H9 (cell line): ENCODE results near the gene R3HDM2. TPM values are rescaled to one million over a fixed set of nuclear protein-coding genes. Genes with fewer than 3 reads are reported as not detected.

Source experiments
- DNase-seq: peaks from one replicate; pipeline ENCODE4 v3.0.0-alpha.2; 2017
- H2AFZ ChIP-seq: one replicate; pipeline ENCODE4 v1.6.1; 2013; ENCODE audit warnings: mild to moderate bottlenecking, low read length, control low read depth, moderate library complexity
- H2AK5ac ChIP-seq: 2 replicates; pipeline ENCODE4 v1.6.1; 2013; ENCODE audit warnings: low read length, control low read depth, mixed read lengths; ENCODE audit not compliant: insufficient read length
- H2BK120ac ChIP-seq: one replicate; pipeline ENCODE4 v1.6.1; 2013; ENCODE audit warnings: low read depth, mild to moderate bottlenecking, low read length, control low read depth, inconsistent platforms; ENCODE audit not compliant: poor library complexity, severe bottlenecking
- H2BK12ac ChIP-seq: 2 replicates; pipeline ENCODE4 v1.6.1; 2013; ENCODE audit warnings: low read length, control low read depth, mixed read lengths, low read depth; ENCODE audit not compliant: insufficient read length
- H2BK15ac ChIP-seq: 2 replicates; pipeline ENCODE4 v1.6.1; 2013; ENCODE audit warnings: low read depth, low read length, control low read depth
- H2BK20ac ChIP-seq: one replicate; pipeline ENCODE4 v1.6.1; 2013; ENCODE audit warnings: low read depth, mild to moderate bottlenecking, low read length, control low read depth, inconsistent platforms; ENCODE audit not compliant: poor library complexity, severe bottlenecking
- H2BK5ac ChIP-seq: 2 replicates; pipeline ENCODE4 v1.6.1; 2013; ENCODE audit warnings: low read length, control low read depth, mixed read lengths; ENCODE audit not compliant: insufficient read length
- H3K14ac ChIP-seq: 2 replicates; pipeline ENCODE4 v1.6.1; 2013; ENCODE audit warnings: low read length, control low read depth; ENCODE audit not compliant: insufficient read depth
- H3K18ac ChIP-seq: 2 replicates; pipeline ENCODE4 v1.6.1; 2013; ENCODE audit warnings: low read depth, mild to moderate bottlenecking, mixed read lengths, low read length, control low read depth; ENCODE audit not compliant: insufficient read length
- H3K23ac ChIP-seq: 2 replicates; pipeline ENCODE4 v1.6.1; 2013; ENCODE audit warnings: low read length, control low read depth, mixed read lengths, low read depth; ENCODE audit not compliant: insufficient read length
- H3K23me2 ChIP-seq: 2 replicates; pipeline ENCODE4 v1.6.1; 2013; ENCODE audit warnings: low read depth, mild to moderate bottlenecking, mixed read lengths, low read length, control low read depth; ENCODE audit not compliant: insufficient read length, poor library complexity, severe bottlenecking
- H3K27ac ChIP-seq: 2 replicates; pipeline ENCODE4 v1.5.1; 2013; ENCODE audit warnings: low read length, control low read depth, mixed read lengths, low read depth; ENCODE audit not compliant: insufficient read length
- H3K27me3 ChIP-seq: 2 replicates; pipeline ENCODE4 v1.6.1; 2013; ENCODE audit warnings: low read length, control low read depth, inconsistent platforms; ENCODE audit not compliant: insufficient read depth
- H3K4ac ChIP-seq: 2 replicates; pipeline ENCODE4 v1.6.1; 2013; ENCODE audit warnings: low read depth, mild to moderate bottlenecking, control low read depth, inconsistent platforms, low read length, moderate library complexity
- H3K4me1 ChIP-seq: 2 replicates; pipeline ENCODE4 v1.6.1; 2013; ENCODE audit warnings: low read length, control low read depth, inconsistent platforms; ENCODE audit not compliant: insufficient read depth
- H3K4me2 ChIP-seq: 2 replicates; pipeline ENCODE4 v1.6.1; 2013; ENCODE audit warnings: low read length, control low read depth, mixed read lengths; ENCODE audit not compliant: insufficient read length, insufficient read depth
- H3K56ac ChIP-seq: 2 replicates; pipeline ENCODE4 v1.6.1; 2013; ENCODE audit warnings: low read depth, mild to moderate bottlenecking, mixed read lengths, low read length, control low read depth; ENCODE audit not compliant: insufficient read length
- H3K79me1 ChIP-seq: 2 replicates; pipeline ENCODE4 v1.6.1; 2013; ENCODE audit warnings: low read depth, mild to moderate bottlenecking, moderate library complexity, low read length, control low read depth, inconsistent platforms; ENCODE audit not compliant: insufficient read depth, poor library complexity, severe bottlenecking
- H3K79me2 ChIP-seq: 2 replicates; pipeline ENCODE4 v1.6.1; 2013; ENCODE audit warnings: low read length, control low read depth, inconsistent platforms; ENCODE audit not compliant: insufficient read depth
- H3K9ac ChIP-seq: 2 replicates; pipeline ENCODE4 v1.6.1; 2013; ENCODE audit warnings: low read length, control low read depth, mixed read lengths; ENCODE audit not compliant: insufficient read length; ENCODE audit errors: extremely low read depth
- H3K9me3 ChIP-seq: one replicate; pipeline ENCODE4 v1.6.1; 2013; ENCODE audit warnings: low read depth, low read length, inconsistent platforms; ENCODE audit not compliant: control insufficient read depth
- H3T11ph ChIP-seq: one replicate; pipeline ENCODE4 v1.6.1; 2013; ENCODE audit warnings: mild to moderate bottlenecking, low read length, control low read depth, inconsistent platforms
- H4K20me1 ChIP-seq: one replicate; pipeline ENCODE4 v1.6.1; 2013; ENCODE audit not compliant: control insufficient read depth, insufficient read length, insufficient read depth
- H4K5ac ChIP-seq: 2 replicates; pipeline ENCODE4 v1.6.1; 2013; ENCODE audit warnings: low read depth, mild to moderate bottlenecking, mixed read lengths, low read length, control low read depth; ENCODE audit not compliant: insufficient read length
- H4K8ac ChIP-seq: replicated peaks from 2 replicates; pipeline ENCODE4 v1.6.1; 2013; ENCODE audit warnings: low read length, control low read depth, mixed read lengths, low read depth; ENCODE audit not compliant: insufficient read length
- H4K91ac ChIP-seq: 2 replicates; pipeline ENCODE4 v1.6.1; 2013; ENCODE audit warnings: low read depth, mild to moderate bottlenecking, moderate library complexity, mixed read lengths, low read length, control low read depth; ENCODE audit not compliant: insufficient read length
- H3K27ac Mint-ChIP-seq, 3 experiments: 2 replicates in 2 of 3; 3 replicates in 1 of 3; pipeline ENCODE4 v1.8.0; 2020 to 2021; ENCODE audit warnings: mixed read lengths in 3 of 3, mild to moderate bottlenecking in 1 of 3, moderate library complexity in 1 of 3
- H3K27me3 Mint-ChIP-seq: 2 replicates; pipeline ENCODE4 v1.8.0; 2021; ENCODE audit warnings: low read depth, mild to moderate bottlenecking, moderate library complexity, mixed read lengths
- H3K36me3 Mint-ChIP-seq, 3 experiments: 2 replicates in 2 of 3; 3 replicates in 1 of 3; pipeline ENCODE4 v1.8.0; 2020 to 2021; ENCODE audit warnings: low read depth in 3 of 3, mixed read lengths in 3 of 3; ENCODE audit not compliant: insufficient read depth in 1 of 3
- H3K4me1 Mint-ChIP-seq, 2 experiments: 2 replicates each; pipeline ENCODE4 v1.8.0; 2020; ENCODE audit warnings: mixed read lengths in 2 of 2
- H3K4me3 Mint-ChIP-seq, 2 experiments: 2 replicates in 1 of 2; 3 replicates in 1 of 2; pipeline ENCODE4 v1.8.0; 2020 to 2021; ENCODE audit warnings: mild to moderate bottlenecking in 2 of 2, mixed read lengths in 2 of 2, moderate library complexity in 1 of 2
- H3K9me3 Mint-ChIP-seq, 2 experiments: 2 replicates in 1 of 2; 3 replicates in 1 of 2; pipeline ENCODE4 v1.8.0; 2020; ENCODE audit warnings: mild to moderate bottlenecking in 2 of 2, mixed read lengths in 2 of 2, moderate library complexity in 1 of 2
- CTCF ChIP-seq: fragments of 200-600 bp; sonication (generic); conservative IDR thresholded peaks from 3 replicates; pipeline ENCODE4 v1.8.0; 2021; ENCODE audit warnings: antibody characterized with exemption, mild to moderate bottlenecking
- WGBS: extraction: QIAGEN DNeasy Blood & Tissue Kit; methylation state at CpG from one replicate; pipeline ENCODE4 v1.1.7; 2013; ENCODE audit warnings: missing lambda C conversion rate, low lambda C conversion rate, mixed read lengths; ENCODE audit not compliant: insufficient read length; ENCODE audit errors: extremely low coverage; 5-methylcytosine and 5-hydroxymethylcytosine counted together
- total RNA-seq: library from RNA; stranded (reverse); gene quantifications from 2 replicates; pipeline ENCODE4 v1.2.1, GENCODE V29; 2021

The R3HDM2 gene
- total RNA-seq, 1 experiment from 2014 or later = 43.9 TPM

GRCh38 chr12:57419495-57419894 is 11.3 kb downstream of the R3HDM2 start:
- Histone ChIP-seq H3K4me2 (no peak overlapping the region), H3K56ac (no peak overlapping the region), H2AK5ac (no peak overlapping the region), H3K27me3 (no peaks in the 10 kb centered on the region), H3K9ac (no peak overlapping the region), H4K5ac (no peak overlapping the region), H3K9me3 (no peaks in the 10 kb centered on the region), H2BK5ac (no peak overlapping the region), H4K8ac (no peak overlapping the region), H2BK120ac (no peak overlapping the region), H2BK20ac (no peak overlapping the region), H3K79me2 (no peaks in the 10 kb centered on the region; the same call in 1 of the 2 replicates), H2BK12ac (no peak overlapping the region), H3K23me2 (no peaks in the 10 kb centered on the region), H3K27ac (no peak overlapping the region), H3K18ac (no peak overlapping the region), H3K79me1 (peaks cover 5% of the 10 kb centered on the region), H4K91ac (no peak overlapping the region), H2AFZ (no peak overlapping the region), H3K4ac (no peak overlapping the region), H2BK15ac (no peak overlapping the region), H3K4me1 (no peaks in the 10 kb centered on the region), H4K20me1 (no peaks in the 10 kb centered on the region), H3K23ac (no peak overlapping the region), H3K14ac (no peak overlapping the region), H3T11ph (no peak overlapping the region)
- DNase-seq = no peak
- Mint-ChIP-seq H3K9me3 (no peaks in the 10 kb centered on the region), H3K27ac (peak overlapping the region in 1 of 3 experiments; percentile 39; a peak in 1 of 7 replicates), H3K27me3 (no peaks in the 10 kb centered on the region), H3K36me3 (peaks cover 4 to 9% (median 9%) of the 10 kb centered on the region in 3 experiments; a peak in 5 of 7 replicates), H3K4me1 (peaks cover 11 to 15% of the 10 kb centered on the region in 2 experiments), H3K4me3 (no peak overlapping the region)
- TF ChIP-seq CTCF = no peak
- WGBS = no CpG with 5 or more reads among the region's 2 CpGs
